ENCODE data around the gene RXRB.

Gene RXRB

GRCh38 chr6:33241968-33242367 lies 41.5 kb upstream of the RXRB start:
- no peak overlapping the region for H3K4me3 ChIP-seq (replicated peaks; ENCODE audit: insufficient read depth, low read length)
- DNase-seq (ENCODE audit: low read depth in 1 of 2, low spot score in 1 of 2), result no peak
- H3K27ac ChIP-seq (replicated peaks), result no peak overlapping the region
- TF ChIP-seq GABPA (IDR thresholded peaks at IDR 0.05; ENCODE audit: low read depth) (no peak), CTCF (IDR thresholded peaks at IDR 0.05; ENCODE audit: insufficient read depth, low read length) (no peak), SPI1 (IDR thresholded peaks at IDR 0.05; ENCODE audit: borderline replicate concordance, low read depth) (no peak), POLR2AphosphoS5 (IDR thresholded peaks at IDR 0.05; ENCODE audit: low read depth) (no peak)
- TF ChIP-seq, protein P1, sequence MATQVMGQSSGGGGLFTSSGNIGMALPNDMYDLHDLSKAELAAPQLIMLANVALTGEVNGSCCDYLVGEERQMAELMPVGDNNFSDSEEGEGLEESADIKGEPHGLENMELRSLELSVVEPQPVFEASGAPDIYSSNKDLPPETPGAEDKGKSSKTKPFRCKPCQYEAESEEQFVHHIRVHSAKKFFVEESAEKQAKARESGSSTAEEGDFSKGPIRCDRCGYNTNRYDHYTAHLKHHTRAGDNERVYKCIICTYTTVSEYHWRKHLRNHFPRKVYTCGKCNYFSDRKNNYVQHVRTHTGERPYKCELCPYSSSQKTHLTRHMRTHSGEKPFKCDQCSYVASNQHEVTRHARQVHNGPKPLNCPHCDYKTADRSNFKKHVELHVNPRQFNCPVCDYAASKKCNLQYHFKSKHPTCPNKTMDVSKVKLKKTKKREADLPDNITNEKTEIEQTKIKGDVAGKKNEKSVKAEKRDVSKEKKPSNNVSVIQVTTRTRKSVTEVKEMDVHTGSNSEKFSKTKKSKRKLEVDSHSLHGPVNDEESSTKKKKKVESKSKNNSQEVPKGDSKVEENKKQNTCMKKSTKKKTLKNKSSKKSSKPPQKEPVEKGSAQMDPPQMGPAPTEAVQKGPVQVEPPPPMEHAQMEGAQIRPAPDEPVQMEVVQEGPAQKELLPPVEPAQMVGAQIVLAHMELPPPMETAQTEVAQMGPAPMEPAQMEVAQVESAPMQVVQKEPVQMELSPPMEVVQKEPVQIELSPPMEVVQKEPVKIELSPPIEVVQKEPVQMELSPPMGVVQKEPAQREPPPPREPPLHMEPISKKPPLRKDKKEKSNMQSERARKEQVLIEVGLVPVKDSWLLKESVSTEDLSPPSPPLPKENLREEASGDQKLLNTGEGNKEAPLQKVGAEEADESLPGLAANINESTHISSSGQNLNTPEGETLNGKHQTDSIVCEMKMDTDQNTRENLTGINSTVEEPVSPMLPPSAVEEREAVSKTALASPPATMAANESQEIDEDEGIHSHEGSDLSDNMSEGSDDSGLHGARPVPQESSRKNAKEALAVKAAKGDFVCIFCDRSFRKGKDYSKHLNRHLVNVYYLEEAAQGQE (IDR thresholded peaks at IDR 0.05; ENCODE audit: insufficient replicate concordance, low read depth), result no peak
- peaks cover 4% of the 10 kb centered on the region for H3K27me3 ChIP-seq (ENCODE audit: insufficient read depth, poor library complexity, severe bottlenecking)

GRCh38 chr6:33237741-33238140 lies 37.3 kb upstream of the RXRB start:
- H3K27me3 ChIP-seq (ENCODE audit: insufficient read depth, poor library complexity, severe bottlenecking), result no peaks in the 10 kb centered on the region
- no peak for DNase-seq (ENCODE audit: low read depth in 1 of 2, low spot score in 1 of 2)
- no peak overlapping the region for H3K27ac ChIP-seq (replicated peaks)
- H3K4me3 ChIP-seq (replicated peaks; ENCODE audit: insufficient read depth, low read length), result no peak overlapping the region
- TF ChIP-seq POLR2AphosphoS5 (IDR thresholded peaks at IDR 0.05; ENCODE audit: low read depth), result no peak
- TF ChIP-seq GABPA (IDR thresholded peaks at IDR 0.05; ENCODE audit: low read depth), result no peak
- TF ChIP-seq CTCF (IDR thresholded peaks at IDR 0.05; ENCODE audit: insufficient read depth, low read length), result no peak
- no peak for TF ChIP-seq SPI1 (IDR thresholded peaks at IDR 0.05; ENCODE audit: borderline replicate concordance, low read depth)
- TF ChIP-seq, protein P1 (IDR thresholded peaks at IDR 0.05; ENCODE audit: insufficient replicate concordance, low read depth), result no peak

- Histone ChIP-seq H3K4me3 (replicated peaks; ENCODE audit: insufficient read depth, low read length) (no peak overlapping the region), H3K27ac (replicated peaks) (no peak overlapping the region), H3K27me3 (ENCODE audit: insufficient read depth, poor library complexity, severe bottlenecking) (no peaks in the 10 kb centered on the region)
- TF ChIP-seq SPI1 (IDR thresholded peaks at IDR 0.05; ENCODE audit: borderline replicate concordance, low read depth), result no peak
- TF ChIP-seq, protein P1 (IDR thresholded peaks at IDR 0.05; ENCODE audit: insufficient replicate concordance, low read depth), result no peak
- no peak for TF ChIP-seq POLR2AphosphoS5 (IDR thresholded peaks at IDR 0.05; ENCODE audit: low read depth)
- TF ChIP-seq GABPA (IDR thresholded peaks at IDR 0.05; ENCODE audit: low read depth), result no peak
- no peak for TF ChIP-seq CTCF (IDR thresholded peaks at IDR 0.05; ENCODE audit: insufficient read depth, low read length)
- no peak for DNase-seq (ENCODE audit: low read depth in 1 of 2, low spot score in 1 of 2)
Measured at GRCh38 chr6:33236852-33237251, 36.4 kb upstream of the RXRB start.

Data from HL-60 (cell line).